ENCODE data around the gene SNX22.

SNX22 gene

GRCh38 chr15:64152507-64153387 lies 1.2 kb downstream of the SNX22 start:
- ChIA-PET CTCF (interaction anchor here (0.6 to 5.4 kb wide), 32 partner anchors 8 to 544 kb away, joined by 3 to 59 read pairs (median 4); partner anchors contain the start of genes CIAO2A, PPIB and SNX1), POLR2A (interaction anchor here (0.5 to 1.3 kb wide), 4 partner anchors 8 to 106 kb away, joined by 3 to 10 read pairs (median 3); no protein-coding TSS in a partner anchor)
- DNase-seq (ENCODE audit: extremely low spot score), result peak; percentile 36
- TF ChIP-seq, protein P1, sequence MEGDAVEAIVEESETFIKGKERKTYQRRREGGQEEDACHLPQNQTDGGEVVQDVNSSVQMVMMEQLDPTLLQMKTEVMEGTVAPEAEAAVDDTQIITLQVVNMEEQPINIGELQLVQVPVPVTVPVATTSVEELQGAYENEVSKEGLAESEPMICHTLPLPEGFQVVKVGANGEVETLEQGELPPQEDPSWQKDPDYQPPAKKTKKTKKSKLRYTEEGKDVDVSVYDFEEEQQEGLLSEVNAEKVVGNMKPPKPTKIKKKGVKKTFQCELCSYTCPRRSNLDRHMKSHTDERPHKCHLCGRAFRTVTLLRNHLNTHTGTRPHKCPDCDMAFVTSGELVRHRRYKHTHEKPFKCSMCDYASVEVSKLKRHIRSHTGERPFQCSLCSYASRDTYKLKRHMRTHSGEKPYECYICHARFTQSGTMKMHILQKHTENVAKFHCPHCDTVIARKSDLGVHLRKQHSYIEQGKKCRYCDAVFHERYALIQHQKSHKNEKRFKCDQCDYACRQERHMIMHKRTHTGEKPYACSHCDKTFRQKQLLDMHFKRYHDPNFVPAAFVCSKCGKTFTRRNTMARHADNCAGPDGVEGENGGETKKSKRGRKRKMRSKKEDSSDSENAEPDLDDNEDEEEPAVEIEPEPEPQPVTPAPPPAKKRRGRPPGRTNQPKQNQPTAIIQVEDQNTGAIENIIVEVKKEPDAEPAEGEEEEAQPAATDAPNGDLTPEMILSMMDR (IDR thresholded peaks at IDR 0.05; ENCODE audit: control extremely low read depth, extremely low read depth, low read depth, missing control alignments), result no peak

GRCh38 chr15:64153480-64154367 lies 2.2 kb downstream of the SNX22 start:
- POLR2A ChIA-PET, result interaction anchor here (0.6 to 1.3 kb wide), 4 partner anchors 9 to 431 kb away, joined by 3 to 10 read pairs (median 3); no protein-coding TSS in a partner anchor
- DNase-seq (ENCODE audit: extremely low spot score), result peak; percentile 92
- CTCF ChIA-PET, result interaction anchor here (0.6 to 5.4 kb wide), 34 partner anchors 8 to 545 kb away, joined by 3 to 59 read pairs (median 4); partner anchors contain the start of genes CIAO2A, PPIB and SNX1
- TF ChIP-seq, protein P1 (IDR thresholded peaks at IDR 0.05; ENCODE audit: control extremely low read depth, extremely low read depth, low read depth, missing control alignments), result peak; percentile 99

GRCh38 chr15:64155802-64156651 lies 4.5 kb downstream of the SNX22 start:
- POLR2A ChIA-PET, result interaction anchor here (0.7 to 1.3 kb wide), 2 partner anchors 11 to 24 kb away, joined by 3 to 6 read pairs; no protein-coding TSS in a partner anchor

GRCh38 chr15:64156652-64157331 lies 5.3 kb downstream of the SNX22 start:
- ChIA-PET CTCF (interaction anchor here (1.4 kb wide), 1 partner anchor 87 kb away, joined by 3 read pairs; no protein-coding TSS in a partner anchor), POLR2A (interaction anchor here (0.8 to 1.3 kb wide), 2 partner anchors 12 to 212 kb away, joined by 3 to 4 read pairs; no protein-coding TSS in a partner anchor)
- DNase-seq (ENCODE audit: extremely low spot score), result no peak
- TF ChIP-seq, protein P1 (IDR thresholded peaks at IDR 0.05; ENCODE audit: control extremely low read depth, extremely low read depth, low read depth, missing control alignments), result no peak

More at GRCh38 chr15:64155802-64156651, 4.5 kb downstream of the SNX22 start:
- CTCF ChIA-PET, result interaction anchor here (1.4 to 4.0 kb wide), 2 partner anchors 11 to 87 kb away, joined by 3 to 59 read pairs; no protein-coding TSS in a partner anchor
- DNase-seq (ENCODE audit: extremely low spot score), result no peak
- TF ChIP-seq, protein P1 (IDR thresholded peaks at IDR 0.05; ENCODE audit: control extremely low read depth, extremely low read depth, low read depth, missing control alignments), result no peak

DNA sequence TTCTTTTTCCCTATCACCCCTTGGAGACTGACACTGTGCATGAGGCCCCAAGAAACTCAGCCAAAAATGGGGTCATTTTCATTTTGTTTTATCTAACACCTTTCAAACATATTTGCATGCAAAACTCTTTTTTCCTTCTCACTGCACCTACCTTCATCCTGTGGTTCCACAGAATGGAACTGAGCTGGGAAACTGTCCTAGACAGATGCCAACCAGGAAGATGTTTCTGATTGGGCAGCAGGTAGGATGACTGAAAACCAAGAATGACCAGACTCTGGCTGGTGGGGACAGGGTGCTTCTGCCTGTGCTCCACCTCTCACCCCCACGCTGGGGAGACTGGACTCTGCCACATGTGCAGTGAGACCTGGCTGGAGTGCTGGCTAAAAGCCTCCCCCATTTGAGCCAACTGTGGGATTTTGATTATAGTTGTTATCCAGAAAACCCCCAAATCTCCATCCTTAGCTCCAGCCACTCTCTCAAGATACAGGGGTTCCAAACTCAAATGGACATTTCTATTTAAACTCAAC lies 6.1 kb downstream of the SNX22 start:
- no peak for DNase-seq (ENCODE audit: extremely low spot score)
- TF ChIP-seq, protein P1 (IDR thresholded peaks at IDR 0.05; ENCODE audit: control extremely low read depth, extremely low read depth, low read depth, missing control alignments), result no peak
- POLR2A ChIA-PET, result interaction anchor here (0.8 to 1.3 kb wide), 2 partner anchors 12 to 213 kb away, joined by 3 to 4 read pairs; no protein-coding TSS in a partner anchor
- CTCF ChIA-PET, result interaction anchor here (1.4 to 1.6 kb wide), 2 partner anchors 9 to 88 kb away, joined by 3 to 4 read pairs; no protein-coding TSS in a partner anchor
